ENCODE data around the gene AHRR.

AHRR gene

GRCh38 chr5:431001-431710 lies 109.6 kb downstream of the AHRR start:
- no peak for DNase-seq

- DNase-seq = no peak
Observed at GRCh38 chr5:431711-432050, 110.2 kb downstream of the AHRR start.

GRCh38 chr5:432201-432927 lies 110.8 kb downstream of the AHRR start:
- DNase-seq = no peak

GRCh38 chr5:432928-433791 lies 111.6 kb downstream of the AHRR start:
- DNase-seq = no peak

GRCh38 chr5:433836-434235 lies 112.3 kb downstream of the AHRR start:
- DNase-seq = no peak

- DNase-seq = no peak
Observed at GRCh38 chr5:434443-435146, 113.1 kb downstream of the AHRR start.

- no peak for DNase-seq
Observed at GRCh38 chr5:435156-435790, 113.8 kb downstream of the AHRR start.

- DNase-seq = no peak
Observed at GRCh38 chr5:435961-436640, 114.6 kb downstream of the AHRR start.

GRCh38 chr5:436641-436975 lies 115.1 kb downstream of the AHRR start:
- DNase-seq = no peak

GRCh38 chr5:437281-437771 lies 115.8 kb downstream of the AHRR start:
- no peak for DNase-seq

GRCh38 chr5:438481-438981 lies 117.0 kb downstream of the AHRR start:
- DNase-seq = no peak

GRCh38 chr5:439181-439580 lies 117.7 kb downstream of the AHRR start:
- DNase-seq = no peak

GRCh38 chr5:439636-440035 lies 118.1 kb downstream of the AHRR start:
- no peak for DNase-seq

- no peak for DNase-seq
Observed at GRCh38 chr5:440401-441201, 119.1 kb downstream of the AHRR start.

- no peak for DNase-seq
Observed at GRCh38 chr5:441996-442334, 120.5 kb downstream of the AHRR start.

GRCh38 chr5:442335-443238 lies 121.1 kb downstream of the AHRR start, which contains the start of gene EXOC3:
TSS of gene EXOC3 (plus strand) at chr5:443176. CDS start at chr5:446206, 3,030 bp downstream.
- peak; percentile 34 to 58 for DNase-seq

- DNase-seq = no peak
Observed at GRCh38 chr5:443239-444151, 122.0 kb downstream of the AHRR start.

- no peak for DNase-seq
Observed at GRCh38 chr5:444226-444625, 122.7 kb downstream of the AHRR start.

- no peak for DNase-seq
Observed at GRCh38 chr5:445591-445990, 124.1 kb downstream of the AHRR start.

Measured in hippocampal formation (tissue), 2 donors.